Lower lobe of right lung (tissue), 2 donors: Measurements from ENCODE around the gene RGS7. TPM values are rescaled to one million over a fixed set of nuclear protein-coding genes. Genes with fewer than 3 reads are reported as not detected.

Source experiments
- ATAC-seq, 2 donors: fragments of 200-7000 bp; cut with Tn5 transposase; one replicate each; pipeline ENCODE4 v1.9.1; 2020 to 2022; ENCODE audit warnings: mild to moderate bottlenecking in 2 of 2, moderate library complexity in 2 of 2
- DNase-seq: peaks from one replicate; pipeline ENCODE4 v3.0.0-alpha.2; 2020
- H3K27ac ChIP-seq: fragments of 200-600 bp; one replicate; pipeline ENCODE4 v1.8.0; 2022
- H3K27me3 ChIP-seq: fragments of 200-600 bp; one replicate; pipeline ENCODE4 v1.8.0; 2022; ENCODE audit warnings: low read depth
- H3K36me3 ChIP-seq: fragments of 200-600 bp; one replicate; pipeline ENCODE4 v1.8.0; 2022; ENCODE audit warnings: mild to moderate bottlenecking
- H3K4me1 ChIP-seq: fragments of 200-600 bp; one replicate; pipeline ENCODE4 v1.8.0; 2022
- H3K4me3 ChIP-seq: fragments of 200-600 bp; one replicate; pipeline ENCODE4 v1.8.0; 2022; ENCODE audit warnings: mild to moderate bottlenecking
- H3K9me3 ChIP-seq: fragments of 200-600 bp; one replicate; pipeline ENCODE4 v1.8.0; 2022
- intact Hi-C: fragments of 100-400 bp; cut with DNase I; formaldehyde crosslinking; loops from one replicate; pipeline ENCODE4 v1.11.0; 2022
- total RNA-seq: library from RNA; stranded (reverse); fragmentation: NEBNext Ultra II Directional; extraction: Animal tissue kit (Norgen Biotek cat#: 25700); gene quantifications from one replicate; pipeline ENCODE4 v1.2.1, GENCODE V29; 2021
- TF ChIP-seq, protein P1 (sequence below): fragments of 200-600 bp; IDR thresholded peaks from one replicate; pipeline ENCODE4 v1.8.0; 2022; ENCODE audit warnings: antibody characterized with exemption, mild to moderate bottlenecking
- donor health status: DM: no; HTN: yes; CAD: no; lungs with severe emphysema.

RGS7 gene
- total RNA-seq, 1 donor from 2014 or later: 0.21 TPM

DNA sequence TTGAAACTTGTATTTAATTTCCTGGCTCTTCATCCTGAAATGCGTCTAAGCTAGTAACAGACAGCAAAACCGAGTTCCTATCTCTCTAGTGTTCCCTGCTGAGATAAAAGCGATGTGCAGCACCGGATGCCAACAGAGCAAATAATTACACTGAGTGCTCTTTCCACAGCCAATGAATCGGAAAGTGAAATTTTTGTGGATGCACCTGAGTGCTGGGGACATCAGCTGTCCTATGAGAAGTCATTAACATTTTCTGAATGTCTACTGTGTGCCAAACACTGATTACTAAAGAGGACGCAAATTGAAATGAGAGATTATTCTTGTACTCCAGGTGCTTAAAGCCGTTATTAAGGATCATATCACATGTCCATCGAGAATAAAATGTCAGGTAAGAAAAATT, 278.0 kb downstream of the RGS7 start:
- intact Hi-C loops: no loop called here
- DNase-seq (no peak), ATAC-seq (no peak)
- H3K4me1 ChIP-seq: no peaks in the 10 kb centered on the region
- H3K27me3 ChIP-seq: no peaks in the 10 kb centered on the region
- TF ChIP-seq, protein P1, sequence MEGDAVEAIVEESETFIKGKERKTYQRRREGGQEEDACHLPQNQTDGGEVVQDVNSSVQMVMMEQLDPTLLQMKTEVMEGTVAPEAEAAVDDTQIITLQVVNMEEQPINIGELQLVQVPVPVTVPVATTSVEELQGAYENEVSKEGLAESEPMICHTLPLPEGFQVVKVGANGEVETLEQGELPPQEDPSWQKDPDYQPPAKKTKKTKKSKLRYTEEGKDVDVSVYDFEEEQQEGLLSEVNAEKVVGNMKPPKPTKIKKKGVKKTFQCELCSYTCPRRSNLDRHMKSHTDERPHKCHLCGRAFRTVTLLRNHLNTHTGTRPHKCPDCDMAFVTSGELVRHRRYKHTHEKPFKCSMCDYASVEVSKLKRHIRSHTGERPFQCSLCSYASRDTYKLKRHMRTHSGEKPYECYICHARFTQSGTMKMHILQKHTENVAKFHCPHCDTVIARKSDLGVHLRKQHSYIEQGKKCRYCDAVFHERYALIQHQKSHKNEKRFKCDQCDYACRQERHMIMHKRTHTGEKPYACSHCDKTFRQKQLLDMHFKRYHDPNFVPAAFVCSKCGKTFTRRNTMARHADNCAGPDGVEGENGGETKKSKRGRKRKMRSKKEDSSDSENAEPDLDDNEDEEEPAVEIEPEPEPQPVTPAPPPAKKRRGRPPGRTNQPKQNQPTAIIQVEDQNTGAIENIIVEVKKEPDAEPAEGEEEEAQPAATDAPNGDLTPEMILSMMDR: no peak
- H3K27ac ChIP-seq: no peak overlapping the region
- H3K9me3 ChIP-seq: no peaks in the 10 kb centered on the region
- no peaks in the 10 kb centered on the region for H3K36me3 ChIP-seq
- H3K4me3 ChIP-seq: no peak overlapping the region

DNA sequence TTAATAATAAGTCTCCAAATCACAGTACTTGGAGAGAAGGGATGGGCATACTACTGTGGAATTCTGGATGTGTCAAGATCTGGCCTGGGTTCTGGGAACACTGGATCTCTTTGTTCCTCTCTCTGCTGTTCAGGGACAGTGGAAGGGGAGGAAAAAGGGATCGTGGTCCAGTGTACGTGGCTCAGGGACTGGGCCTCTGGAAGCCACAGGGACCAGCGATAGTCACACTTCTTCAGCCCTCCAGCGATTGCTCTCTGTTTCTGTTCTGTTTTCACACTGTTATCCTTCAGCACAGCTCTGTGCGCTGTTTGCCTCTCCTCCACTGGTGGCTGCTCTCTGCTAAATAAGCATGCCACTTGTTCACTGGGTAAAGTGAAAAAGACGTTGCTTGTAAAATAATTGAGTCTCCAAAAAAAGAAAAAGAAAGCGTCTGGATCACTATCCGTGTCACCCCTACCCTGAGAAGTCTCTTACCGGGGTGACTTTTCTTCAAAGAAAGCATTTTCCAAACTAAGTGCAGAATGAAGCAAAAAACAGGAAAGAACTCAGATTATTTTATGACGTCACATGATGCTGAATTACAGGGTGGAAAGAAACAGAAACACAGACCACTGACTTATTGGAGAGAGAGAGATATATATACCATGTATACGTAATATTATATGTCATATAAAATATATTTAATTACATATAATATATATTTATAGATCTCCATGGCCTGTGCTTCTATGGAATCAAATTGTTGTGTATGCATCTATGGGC, 279.4 kb downstream of the RGS7 start:
- H3K9me3 ChIP-seq: no peaks in the 10 kb centered on the region
- H3K36me3 ChIP-seq: no peaks in the 10 kb centered on the region
- no peak overlapping the region for H3K4me3 ChIP-seq
- DNase-seq (no peak), ATAC-seq (no peak)
- no peak overlapping the region for H3K27ac ChIP-seq
- H3K4me1 ChIP-seq: no peaks in the 10 kb centered on the region
- H3K27me3 ChIP-seq: no peaks in the 10 kb centered on the region
- intact Hi-C loops: no loop called here
- TF ChIP-seq, protein P1: no peak

DNA sequence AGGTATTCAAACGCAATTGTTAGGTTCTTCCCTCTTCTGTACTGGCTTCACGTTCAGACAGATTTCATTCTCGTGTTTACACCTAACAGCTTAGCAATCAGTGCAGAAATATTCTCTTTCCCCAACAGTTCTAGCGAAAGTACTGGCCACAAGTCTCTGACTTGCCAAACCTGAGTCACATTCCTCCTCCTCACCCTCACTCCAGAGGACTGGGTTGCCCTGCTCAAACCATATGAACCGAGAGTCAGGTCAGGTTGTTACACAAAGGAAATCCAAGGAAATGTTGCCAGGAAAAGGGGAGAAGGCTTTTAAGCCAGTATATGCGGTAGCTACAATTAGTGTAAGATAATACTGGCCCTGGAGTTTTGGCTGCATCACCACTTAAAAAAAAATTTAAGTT, 282.5 kb downstream of the RGS7 start:
- TF ChIP-seq, protein P1: no peak
- Histone ChIP-seq H3K4me3 (no peak overlapping the region), H3K36me3 (no peaks in the 10 kb centered on the region), H3K27me3 (no peaks in the 10 kb centered on the region), H3K9me3 (no peaks in the 10 kb centered on the region), H3K4me1 (no peaks in the 10 kb centered on the region), H3K27ac (no peak overlapping the region)
- ATAC-seq (no peak), DNase-seq (no peak)
- intact Hi-C loops: no loop called here

DNA sequence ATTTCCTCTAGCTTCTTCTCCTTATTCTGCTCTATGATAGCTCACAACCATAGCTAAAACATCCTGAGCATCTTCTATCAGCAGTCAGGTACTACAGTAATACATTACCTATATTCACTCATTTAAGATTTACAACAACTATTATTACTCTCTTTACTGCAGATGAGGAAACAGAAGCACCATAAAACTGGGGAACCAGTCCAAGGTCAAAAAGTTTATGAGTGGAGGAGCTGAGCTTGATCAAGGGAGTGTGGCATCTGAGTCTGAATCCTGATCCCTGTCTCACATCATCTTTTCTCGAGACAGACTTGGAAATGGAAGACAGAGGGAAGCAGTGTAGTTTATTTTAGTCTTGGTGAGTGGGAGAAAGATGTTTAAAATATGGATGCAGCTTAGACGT, 288.6 kb downstream of the RGS7 start:
- no peaks in the 10 kb centered on the region for H3K9me3 ChIP-seq
- no peak overlapping the region for H3K4me3 ChIP-seq
- no peak for ATAC-seq
- no peaks in the 10 kb centered on the region for H3K36me3 ChIP-seq
- TF ChIP-seq, protein P1: no peak
- no peak overlapping the region for H3K27ac ChIP-seq
- intact Hi-C loops: no loop called here
- no peak for DNase-seq
- H3K4me1 ChIP-seq: no peaks in the 10 kb centered on the region
- H3K27me3 ChIP-seq: no peaks in the 10 kb centered on the region

DNA sequence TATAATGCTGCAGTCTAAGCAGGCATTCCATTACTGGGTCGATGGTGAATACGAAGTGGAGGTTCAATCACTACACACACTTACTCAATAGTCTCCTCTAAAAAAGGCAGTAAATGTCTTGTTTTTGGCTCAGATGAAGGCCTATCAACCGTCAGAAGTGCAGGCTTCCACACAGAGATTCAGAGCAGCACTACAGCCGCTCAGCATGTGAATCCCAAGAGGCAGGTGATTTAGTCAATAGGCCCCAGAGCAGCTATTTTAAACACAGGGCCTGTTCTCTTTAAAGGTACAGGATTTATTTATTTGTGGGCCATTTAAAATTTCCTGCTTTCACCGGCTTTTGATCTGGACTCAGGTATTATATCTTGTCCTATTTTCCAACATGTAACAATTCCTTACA, 293.7 kb downstream of the RGS7 start:
- no peaks in the 10 kb centered on the region for H3K27me3 ChIP-seq
- TF ChIP-seq, protein P1: no peak
- no peak overlapping the region for H3K27ac ChIP-seq
- H3K36me3 ChIP-seq: no peaks in the 10 kb centered on the region
- DNase-seq (no peak), ATAC-seq (no peak)
- no peaks in the 10 kb centered on the region for H3K9me3 ChIP-seq
- intact Hi-C loops: no loop called here
- H3K4me1 ChIP-seq: no peaks in the 10 kb centered on the region
- no peak overlapping the region for H3K4me3 ChIP-seq
